GM10248 (cell line): ENCODE results near the gene TMOD3.
A peak's percentile ranks its signal among the peaks of the same experiment; 100 is the strongest.

Source experiments
- CTCF ChIA-PET: fragments of 300-600 bp; sonication (Branson Sonifier 250); formaldehyde crosslinking; extraction: SDS; loops from one replicate; lab custom pipeline; 2021; ENCODE audit warnings: antibody characterized with exemption; lab: Yijun Ruan, JAX
- POLR2A ChIA-PET: fragments of 350-650 bp; sonication (Branson Sonifier 250); formaldehyde crosslinking; extraction: SDS; loops from one replicate; lab custom pipeline; 2020; ENCODE audit warnings: antibody characterized with exemption; lab: Yijun Ruan, JAX
- DNase-seq: peaks from one replicate; pipeline ENCODE4 v3.0.0; 2012; ENCODE audit errors: extremely low spot score
- TF ChIP-seq, protein P1 (sequence below): IDR thresholded peaks from 2 replicates; pipeline ENCODE4 v1.5.1; 2012; ENCODE audit warnings: mild to moderate bottlenecking, low read depth; ENCODE audit errors: extremely low read depth, missing control alignments, control extremely low read depth

Gene TMOD3

GRCh38 chr15:51909584-51909983 lies 80.1 kb downstream of the TMOD3 start:
- TF ChIP-seq, protein P1, sequence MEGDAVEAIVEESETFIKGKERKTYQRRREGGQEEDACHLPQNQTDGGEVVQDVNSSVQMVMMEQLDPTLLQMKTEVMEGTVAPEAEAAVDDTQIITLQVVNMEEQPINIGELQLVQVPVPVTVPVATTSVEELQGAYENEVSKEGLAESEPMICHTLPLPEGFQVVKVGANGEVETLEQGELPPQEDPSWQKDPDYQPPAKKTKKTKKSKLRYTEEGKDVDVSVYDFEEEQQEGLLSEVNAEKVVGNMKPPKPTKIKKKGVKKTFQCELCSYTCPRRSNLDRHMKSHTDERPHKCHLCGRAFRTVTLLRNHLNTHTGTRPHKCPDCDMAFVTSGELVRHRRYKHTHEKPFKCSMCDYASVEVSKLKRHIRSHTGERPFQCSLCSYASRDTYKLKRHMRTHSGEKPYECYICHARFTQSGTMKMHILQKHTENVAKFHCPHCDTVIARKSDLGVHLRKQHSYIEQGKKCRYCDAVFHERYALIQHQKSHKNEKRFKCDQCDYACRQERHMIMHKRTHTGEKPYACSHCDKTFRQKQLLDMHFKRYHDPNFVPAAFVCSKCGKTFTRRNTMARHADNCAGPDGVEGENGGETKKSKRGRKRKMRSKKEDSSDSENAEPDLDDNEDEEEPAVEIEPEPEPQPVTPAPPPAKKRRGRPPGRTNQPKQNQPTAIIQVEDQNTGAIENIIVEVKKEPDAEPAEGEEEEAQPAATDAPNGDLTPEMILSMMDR: no peak
- CTCF ChIA-PET: interaction anchor here (1.1 to 3.6 kb wide), 6 partner anchors 9 to 231 kb away, joined by 3 to 17 read pairs (median 3); no protein-coding TSS in a partner anchor
- POLR2A ChIA-PET: no interaction called here
- no peak for DNase-seq

- CTCF ChIA-PET: no interaction called here
- no peak for DNase-seq
- POLR2A ChIA-PET: no interaction called here
- TF ChIP-seq, protein P1: no peak
Observed at GRCh38 chr15:51912528-51912927, 83.1 kb downstream of the TMOD3 start.

DNA sequence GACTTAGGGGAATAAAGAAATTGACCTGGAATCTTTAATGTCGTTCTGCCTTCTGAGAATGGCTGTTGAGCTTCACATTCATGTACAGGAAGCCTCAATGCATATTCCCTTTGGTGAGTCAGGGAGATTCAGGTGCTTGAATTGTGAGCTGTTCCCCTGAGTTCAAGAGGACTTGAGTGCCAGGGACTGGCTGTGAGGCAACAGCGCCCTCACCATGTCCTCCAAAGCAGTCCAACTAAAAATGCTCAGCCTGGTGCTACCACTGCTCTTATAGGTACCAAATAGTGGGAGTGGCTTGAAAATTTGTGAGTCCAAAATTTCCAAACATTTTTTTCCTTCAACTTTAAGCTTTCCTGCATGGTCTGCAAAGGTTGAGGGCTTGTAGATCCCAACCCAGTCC lies 88.0 kb downstream of the TMOD3 start:
- TF ChIP-seq, protein P1: peak; percentile 16
- no peak for DNase-seq
- POLR2A ChIA-PET: no interaction called here
- CTCF ChIA-PET: interaction anchor here (1.0 to 3.2 kb wide), 8 partner anchors 8 to 33 kb away, joined by 3 to 11 read pairs (median 4); no protein-coding TSS in a partner anchor

DNA sequence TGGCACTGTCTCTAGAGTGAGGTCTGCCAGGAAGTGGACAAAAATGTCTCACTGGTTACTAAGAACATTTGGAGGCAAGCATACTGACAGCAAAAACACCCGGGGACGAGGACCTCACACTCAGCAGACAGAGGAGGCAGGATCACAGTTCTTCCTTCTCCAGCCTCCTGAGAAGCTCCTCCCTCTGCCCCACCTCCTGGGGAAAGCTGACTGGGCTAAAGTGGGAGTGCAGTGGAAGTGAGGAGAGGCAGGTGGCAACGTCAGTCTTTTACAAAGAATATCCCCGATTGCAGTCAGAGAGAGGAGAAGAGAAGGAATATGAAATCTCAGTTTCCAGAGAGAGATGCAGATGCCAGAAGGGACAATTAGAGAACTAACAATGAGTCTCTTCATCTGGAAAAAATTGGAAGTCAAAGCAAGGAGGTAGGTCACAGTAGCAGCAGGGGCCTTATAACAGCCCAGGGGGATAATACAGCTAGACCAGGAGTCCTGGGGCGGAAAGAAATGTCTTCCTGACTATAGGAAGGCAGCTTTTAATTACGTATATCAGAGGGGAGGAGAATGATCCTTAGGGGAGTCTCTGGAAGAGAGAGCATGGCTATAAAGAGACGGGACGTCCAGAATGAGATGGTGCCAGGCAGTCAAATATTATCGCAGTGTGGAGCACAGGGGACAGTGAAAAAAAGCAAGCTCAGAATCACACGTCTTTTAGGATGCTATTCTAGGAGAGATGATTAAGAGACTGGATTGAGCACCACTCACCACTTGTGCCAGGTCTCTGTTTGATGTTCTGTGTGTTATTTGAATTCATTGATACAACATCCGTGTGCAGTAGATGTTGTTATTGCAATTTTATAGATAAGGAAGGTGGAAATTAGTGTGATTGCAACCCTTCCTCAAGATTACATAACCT lies 95.0 kb downstream of the TMOD3 start:
- ChIA-PET CTCF (interaction anchor here (1.2 to 1.5 kb wide), 3 partner anchors 8 to 303 kb away, joined by 3 to 5 read pairs (median 4); no protein-coding TSS in a partner anchor), POLR2A (interaction anchor here (0.6 kb wide), 1 partner anchor 240 kb away, joined by 7 read pairs; no protein-coding TSS in a partner anchor)
- no peak for DNase-seq
- TF ChIP-seq, protein P1: no peak

GRCh38 chr15:51926809-51927208 lies 97.4 kb downstream of the TMOD3 start:
- DNase-seq: no peak
- TF ChIP-seq, protein P1: no peak
- POLR2A ChIA-PET: no interaction called here
- CTCF ChIA-PET: interaction anchor here (1.5 to 2.7 kb wide), 3 partner anchors 9 to 38 kb away, joined by 3 to 10 read pairs (median 10); no protein-coding TSS in a partner anchor

GRCh38 chr15:51931016-51931415 lies 101.6 kb downstream of the TMOD3 start:
- CTCF ChIA-PET: interaction anchor here (1.0 kb wide), 1 partner anchor 30 kb away, joined by 4 read pairs; no protein-coding TSS in a partner anchor
- TF ChIP-seq, protein P1: no peak
- POLR2A ChIA-PET: no interaction called here
- DNase-seq: no peak
